ENCODE data around the gene SLC5A9. TPM values are rescaled to one million over a fixed set of nuclear protein-coding genes. Genes with fewer than 3 reads are reported as not detected.
"Not testable (repeated sequence)": the region's sequence is repeated elsewhere in the genome, so short reads cannot be mapped to it uniquely, and the experiment has no call there.

Gene SLC5A9
- total RNA-seq, 4 donors from 2014 or later: 0.12 to 0.47 TPM; not detected in 2

GRCh38 chr1:48292706-48293105 lies 70.2 kb downstream of the SLC5A9 start:
- ATAC-seq (ENCODE audit: low FRiP score) (no peak), DNase-seq (ENCODE audit: low spot score) (no peak)
- TF ChIP-seq, protein P1, sequence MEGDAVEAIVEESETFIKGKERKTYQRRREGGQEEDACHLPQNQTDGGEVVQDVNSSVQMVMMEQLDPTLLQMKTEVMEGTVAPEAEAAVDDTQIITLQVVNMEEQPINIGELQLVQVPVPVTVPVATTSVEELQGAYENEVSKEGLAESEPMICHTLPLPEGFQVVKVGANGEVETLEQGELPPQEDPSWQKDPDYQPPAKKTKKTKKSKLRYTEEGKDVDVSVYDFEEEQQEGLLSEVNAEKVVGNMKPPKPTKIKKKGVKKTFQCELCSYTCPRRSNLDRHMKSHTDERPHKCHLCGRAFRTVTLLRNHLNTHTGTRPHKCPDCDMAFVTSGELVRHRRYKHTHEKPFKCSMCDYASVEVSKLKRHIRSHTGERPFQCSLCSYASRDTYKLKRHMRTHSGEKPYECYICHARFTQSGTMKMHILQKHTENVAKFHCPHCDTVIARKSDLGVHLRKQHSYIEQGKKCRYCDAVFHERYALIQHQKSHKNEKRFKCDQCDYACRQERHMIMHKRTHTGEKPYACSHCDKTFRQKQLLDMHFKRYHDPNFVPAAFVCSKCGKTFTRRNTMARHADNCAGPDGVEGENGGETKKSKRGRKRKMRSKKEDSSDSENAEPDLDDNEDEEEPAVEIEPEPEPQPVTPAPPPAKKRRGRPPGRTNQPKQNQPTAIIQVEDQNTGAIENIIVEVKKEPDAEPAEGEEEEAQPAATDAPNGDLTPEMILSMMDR (IDR thresholded peaks at IDR 0.05): no peak

- DNase-seq (ENCODE audit: low spot score); ATAC-seq (ENCODE audit: low FRiP score): not testable (repeated sequence)
These were observed 71.6 kb downstream of the SLC5A9 start for GRCh38 chr1:48294094-48294493.

- no peak for ATAC-seq (ENCODE audit: low FRiP score)
These were observed 72.1 kb downstream of the SLC5A9 start for GRCh38 chr1:48294656-48295055.

More at GRCh38 chr1:48294656-48295055, 72.1 kb downstream of the SLC5A9 start:
- TF ChIP-seq, protein P1 (IDR thresholded peaks at IDR 0.05): no peak
- no peak for DNase-seq (ENCODE audit: low spot score)

Other genes with a start within 250 kb of the SLC5A9 start
- gene TRABD2B, start 225.3 kb upstream of the SLC5A9 start, total RNA-seq: 1 to 10 TPM in 2 of 4 donors, under 1 TPM in 2; 0.82 to 3.0 (median 1.8) TPM
- gene SPATA6, start 249.5 kb downstream of the SLC5A9 start, total RNA-seq: 10 to 100 TPM in 3 of 4 donors, 1 to 10 TPM in 1; 7.8 to 41.8 (median 16.9) TPM